HepG2 (cell line): ENCODE data around the gene STC2. TPM values are rescaled to one million over a fixed set of nuclear protein-coding genes. Genes with fewer than 3 reads are reported as not detected.

Experiments
- ATF7 ChIP-seq, 2 experiments: fragments of 450-650 bp in 1 of 2; sonication (generic) in 1 of 2; formaldehyde crosslinking in 1 of 2; IDR thresholded peaks; 2 replicates each; pipeline versions ENCODE4 v1.4.0 to v1.6.1; 2016 to 2020; ENCODE audit warnings: antibody characterized with exemption in 1 of 2, mild to moderate bottlenecking in 1 of 2, missing genetic modification reagents in 1 of 2
- CENPBD1 ChIP-seq: sonication (generic); formaldehyde crosslinking; IDR thresholded peaks from 2 replicates; pipeline ENCODE4 v1.8.0; 2022; ENCODE audit warnings: missing genetic modification reagents, low read depth, mild to moderate bottlenecking, borderline replicate concordance
- HINFP ChIP-seq: sonication (generic); formaldehyde crosslinking; IDR thresholded peaks from 2 replicates; pipeline ENCODE4 v1.4.0; 2020; ENCODE audit warnings: low read depth, mild to moderate bottlenecking, missing genetic modification reagents
- JDP2 ChIP-seq: sonication (generic); formaldehyde crosslinking; IDR thresholded peaks from 2 replicates; pipeline ENCODE4 v1.8.1; 2022; ENCODE audit warnings: missing genetic modification reagents, borderline replicate concordance
- LCORL ChIP-seq, 2 experiments: fragments of 450-650 bp in 1 of 2; sonication (generic) in 1 of 2; formaldehyde crosslinking in 1 of 2; IDR thresholded peaks; 2 replicates each; pipeline versions ENCODE4 v1.5.0 to v1.6.1; 2017 to 2020; ENCODE audit warnings: antibody characterized with exemption in 1 of 2, missing genetic modification reagents in 1 of 2
- MYNN ChIP-seq: sonication (generic); formaldehyde crosslinking; IDR thresholded peaks from 2 replicates; pipeline ENCODE4 v1.4.0; 2020; ENCODE audit warnings: mild to moderate bottlenecking, low read depth, missing genetic modification reagents
- RAD21 ChIP-seq: fragments of 450-650 bp; formaldehyde crosslinking; IDR thresholded peaks from 2 replicates; pipeline ENCODE4 v1.5.0; 2020; ENCODE audit warnings: mild to moderate bottlenecking
- RBM39 ChIP-seq: fragments of 200-400 bp; formaldehyde crosslinking; IDR thresholded peaks from one replicate; pipeline ENCODE4 v1.6.1; 2018; ENCODE audit warnings: antibody characterized with exemption, mild to moderate bottlenecking, low read depth, low read length; ENCODE audit not compliant: poor library complexity, severe bottlenecking
- SMAD9 ChIP-seq: sonication (generic); formaldehyde crosslinking; IDR thresholded peaks from 2 replicates; pipeline ENCODE4 v1.5.1; 2020; ENCODE audit warnings: mild to moderate bottlenecking, missing genetic modification reagents
- UBTF ChIP-seq: sonication (generic); formaldehyde crosslinking; IDR thresholded peaks from 2 replicates; pipeline ENCODE4 v1.4.0; 2020; ENCODE audit warnings: mild to moderate bottlenecking, missing genetic modification reagents
- ZFY ChIP-seq: sonication (generic); formaldehyde crosslinking; IDR thresholded peaks from 2 replicates; pipeline ENCODE4 v1.4.0; 2020; ENCODE audit warnings: missing genetic modification reagents
- ZNF10 ChIP-seq: sonication (generic); formaldehyde crosslinking; IDR thresholded peaks from 2 replicates; pipeline ENCODE4 v1.4.0; 2020; ENCODE audit warnings: mild to moderate bottlenecking, low read depth, missing genetic modification reagents, borderline replicate concordance
- ZNF720 ChIP-seq: sonication (generic); formaldehyde crosslinking; IDR thresholded peaks from 2 replicates; pipeline ENCODE4 v1.4.0; 2020; ENCODE audit warnings: missing genetic modification reagents
- ZNF740 ChIP-seq: sonication (generic); formaldehyde crosslinking; IDR thresholded peaks from 2 replicates; pipeline ENCODE4 v1.4.0; 2020; ENCODE audit warnings: missing genetic modification reagents
- ZSCAN5A ChIP-seq: sonication (generic); formaldehyde crosslinking; IDR thresholded peaks from 2 replicates; pipeline ENCODE4 v1.8.0; 2022; ENCODE audit warnings: mild to moderate bottlenecking, missing genetic modification reagents, borderline replicate concordance
- polyA plus RNA-seq, 8 experiments: library from polyadenylated mRNA; depleted of rRNA in 3 of 8; stranded (reverse) in 7 of 8; unstranded in 1 of 8; fragments of >200 nt; fragmentation: Illumina TruSeq in 4 of 8; extraction: Trizol in 4 of 8; gene quantifications; 2 replicates each; pipeline versions ENCODE4 v1.2.1 to v1.2.3, GENCODE V29; 2011 to 2016; ENCODE audit warnings: low read depth in 4 of 8, missing spikeins in 1 of 8, mixed read lengths in 1 of 8; ENCODE audit not compliant: insufficient read depth in 1 of 8
- total RNA-seq, 5 experiments: library from RNA; depleted of rRNA; stranded (reverse); fragments of >200 nt; fragmentation: Illumina TruSeq; extraction: Trizol; gene quantifications; 2 replicates each; pipeline ENCODE4 v1.2.3, GENCODE V29; 2016; ENCODE audit warnings: low read depth in 1 of 5
- TF ChIP-seq, protein P1 (sequence below): sonication (generic); formaldehyde crosslinking; IDR thresholded peaks from 2 replicates; pipeline ENCODE4 v1.8.0; 2022; ENCODE audit warnings: missing genetic modification reagents, mild to moderate bottlenecking, moderate library complexity, borderline replicate concordance
- TF ChIP-seq, protein P2 (sequence below): sonication (generic); formaldehyde crosslinking; IDR thresholded peaks from 2 replicates; pipeline ENCODE4 v1.8.1; 2023; ENCODE audit warnings: missing genetic modification reagents, mild to moderate bottlenecking, borderline replicate concordance

STC2 gene
- total and polyA plus RNA-seq, 2 of the 13 experiments (the other 11 are each of a cell fraction or from before 2014, with no cell fraction given), result 27.1 to 69.2 TPM

- TF ChIP-seq MYNN (0 out of 2 replicates have a peak, but pooled peaks have one; percentile 86), JDP2 (CRISPR knock-in tag) (peak; percentile 87; the same call in 1 of the 2 replicates), UBTF (CRISPR knock-in tag) (peak; percentile 90), LCORL (IDR thresholded peaks at IDR 0.05) (no peak), LCORL (CRISPR knock-in tag; IDR thresholded peaks at IDR 0.05) (peak; percentile 75), RBM39 (no peak), ZSCAN5A (CRISPR knock-in tag) (peak; percentile 98), CENPBD1 (peak; percentile 89; the same call in 1 of the 2 replicates), ZNF740 (CRISPR knock-in tag) (peak; percentile 74; the same call in 1 of the 2 replicates), ZNF10 (no peak), RAD21 (peak; percentile 92), SMAD9 (CRISPR knock-in tag) (peak; percentile 98), HINFP (CRISPR knock-in tag) (peak; percentile 93), ATF7 (IDR thresholded peaks at IDR 0.05) (no peak), ATF7 (CRISPR knock-in tag; IDR thresholded peaks at IDR 0.05) (peak; percentile 49; the same call in 1 of the 2 replicates), ZFY (CRISPR knock-in tag) (peak; percentile 76), ZNF720 (CRISPR knock-in tag) (no peak)
- TF ChIP-seq, protein P1, sequence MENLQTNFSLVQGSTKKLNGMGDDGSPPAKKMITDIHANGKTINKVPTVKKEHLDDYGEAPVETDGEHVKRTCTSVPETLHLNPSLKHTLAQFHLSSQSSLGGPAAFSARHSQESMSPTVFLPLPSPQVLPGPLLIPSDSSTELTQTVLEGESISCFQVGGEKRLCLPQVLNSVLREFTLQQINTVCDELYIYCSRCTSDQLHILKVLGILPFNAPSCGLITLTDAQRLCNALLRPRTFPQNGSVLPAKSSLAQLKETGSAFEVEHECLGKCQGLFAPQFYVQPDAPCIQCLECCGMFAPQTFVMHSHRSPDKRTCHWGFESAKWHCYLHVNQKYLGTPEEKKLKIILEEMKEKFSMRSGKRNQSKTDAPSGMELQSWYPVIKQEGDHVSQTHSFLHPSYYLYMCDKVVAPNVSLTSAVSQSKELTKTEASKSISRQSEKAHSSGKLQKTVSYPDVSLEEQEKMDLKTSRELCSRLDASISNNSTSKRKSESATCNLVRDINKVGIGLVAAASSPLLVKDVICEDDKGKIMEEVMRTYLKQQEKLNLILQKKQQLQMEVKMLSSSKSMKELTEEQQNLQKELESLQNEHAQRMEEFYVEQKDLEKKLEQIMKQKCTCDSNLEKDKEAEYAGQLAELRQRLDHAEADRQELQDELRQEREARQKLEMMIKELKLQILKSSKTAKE (CRISPR knock-in tag), result peak; percentile 81; the same call in 1 of the 2 replicates
- TF ChIP-seq, protein P2, sequence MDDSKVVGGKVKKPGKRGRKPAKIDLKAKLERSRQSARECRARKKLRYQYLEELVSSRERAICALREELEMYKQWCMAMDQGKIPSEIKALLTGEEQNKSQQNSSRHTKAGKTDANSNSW, result peak; percentile 97
Observed at GRCh38 chr5:173283318-173284288, 44.6 kb downstream of the STC2 start (continued).
